Measurements from ENCODE around the gene CPB1.

The CPB1 gene

DNA sequence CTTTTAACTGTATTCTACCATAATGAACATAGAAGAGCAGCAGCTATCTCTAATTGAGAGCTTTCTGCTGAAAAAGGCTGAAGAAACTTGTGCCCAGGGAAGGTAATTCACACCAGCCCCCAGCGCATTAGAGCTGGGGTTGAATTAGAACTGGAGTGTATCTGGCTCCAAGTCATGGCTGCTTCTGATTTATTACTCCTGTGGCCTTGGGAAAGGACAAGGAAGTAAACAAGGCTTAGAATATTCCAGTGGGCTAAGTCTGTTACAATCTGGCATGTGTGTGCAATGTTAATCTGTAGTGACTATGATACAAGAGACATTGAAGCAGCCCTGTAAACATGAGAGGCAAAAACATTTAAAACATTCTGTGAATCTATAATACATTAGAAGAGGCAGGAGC, 55.6 kb downstream of the CPB1 start:
- no peak for DNase-seq (ENCODE audit: low spot score)

DNA sequence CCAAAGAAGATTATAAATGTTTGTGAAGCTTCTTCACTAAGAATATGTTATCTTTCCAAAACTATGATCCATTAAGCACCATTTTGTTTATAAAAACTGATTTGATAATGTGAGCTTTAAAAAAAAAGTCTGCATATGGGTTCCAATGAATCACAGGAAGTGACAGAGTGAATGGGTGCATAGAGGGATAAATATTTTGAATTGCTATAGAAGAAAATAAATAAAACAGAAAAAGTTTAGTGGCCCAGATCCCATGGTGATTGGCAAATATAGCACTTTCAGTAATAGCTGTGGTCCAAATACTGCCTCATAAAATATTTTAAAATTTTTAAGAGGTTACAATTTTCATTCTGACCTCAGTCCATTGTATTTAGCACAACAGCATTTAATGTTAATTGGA, 56.6 kb downstream of the CPB1 start:
- no peak for DNase-seq (ENCODE audit: low spot score)

DNA sequence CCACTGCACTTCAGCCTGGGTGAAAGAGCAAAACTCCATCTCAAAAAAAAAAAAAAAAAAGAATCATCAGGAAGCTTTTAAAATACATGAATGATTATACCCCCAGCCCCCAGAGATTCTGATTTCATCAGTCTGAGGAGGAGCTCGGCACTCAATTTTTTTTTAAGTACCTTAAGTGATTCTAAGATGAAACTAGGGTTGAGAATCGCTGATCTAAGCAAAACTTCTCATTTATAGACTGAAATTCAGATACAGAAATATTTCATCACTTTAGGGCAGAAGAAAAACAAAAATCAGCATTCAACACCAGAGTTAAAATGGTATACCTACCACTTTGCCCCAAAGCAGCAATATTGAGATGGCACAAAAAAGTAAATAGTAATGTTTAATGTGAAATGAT, 62.2 kb downstream of the CPB1 start:
- no peak for DNase-seq (ENCODE audit: low spot score)

DNA sequence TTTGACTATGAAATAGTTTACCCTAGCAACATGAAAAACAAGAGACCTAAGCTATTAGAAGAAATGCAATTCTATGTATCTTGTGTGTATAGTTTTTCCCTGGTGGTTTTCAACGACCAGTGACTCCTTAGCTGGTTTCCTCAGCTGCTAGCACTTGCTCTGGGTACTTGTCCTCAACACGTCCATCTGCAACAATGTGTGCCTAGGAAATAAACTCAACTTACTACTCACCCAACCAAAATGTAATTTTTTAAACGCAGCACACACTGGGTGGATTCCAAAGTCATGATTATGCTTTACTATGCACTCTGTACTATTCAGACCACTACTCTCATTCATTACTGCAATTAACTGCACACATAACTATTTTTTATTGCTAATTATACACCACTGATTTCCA, 68.5 kb downstream of the CPB1 start:
- DNase-seq (ENCODE audit: low spot score) = no peak

DNA sequence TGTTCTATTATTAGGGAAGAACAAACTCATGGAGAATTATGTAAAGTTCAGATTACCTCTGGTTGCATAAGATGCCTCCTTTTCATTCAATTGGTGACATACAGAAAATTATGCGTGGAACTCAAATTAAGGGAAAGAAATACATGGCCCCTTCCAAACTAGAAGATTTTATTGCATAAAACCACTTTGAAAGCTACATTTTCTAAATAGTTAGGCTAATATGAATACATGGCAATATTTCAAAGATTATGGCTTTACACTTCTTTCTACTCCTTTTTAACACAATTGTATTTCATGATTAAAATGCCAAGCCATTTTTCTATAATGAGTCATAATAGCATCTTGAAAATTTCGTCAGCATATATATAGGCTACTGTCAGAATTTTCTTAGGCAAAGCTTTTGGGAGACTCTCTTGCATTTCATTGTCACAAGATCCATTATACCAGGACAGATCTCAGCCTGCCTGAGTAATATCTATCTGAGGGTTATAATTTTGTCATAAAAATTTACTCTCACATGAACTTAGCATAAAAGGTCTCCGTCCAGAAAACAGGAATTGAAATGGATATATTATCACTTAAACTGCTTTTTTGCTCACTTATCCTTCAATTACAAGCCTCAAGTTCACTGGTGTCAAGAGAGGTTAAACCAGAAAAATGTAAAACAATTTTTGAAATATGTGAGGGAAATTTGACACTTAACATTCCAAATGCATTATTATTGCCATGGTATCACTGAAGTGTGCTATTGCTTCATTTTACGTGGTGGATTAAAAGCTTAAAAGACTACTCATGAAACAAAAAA, 74.6 kb downstream of the CPB1 start:
- no peak for DNase-seq (ENCODE audit: low spot score)

DNA sequence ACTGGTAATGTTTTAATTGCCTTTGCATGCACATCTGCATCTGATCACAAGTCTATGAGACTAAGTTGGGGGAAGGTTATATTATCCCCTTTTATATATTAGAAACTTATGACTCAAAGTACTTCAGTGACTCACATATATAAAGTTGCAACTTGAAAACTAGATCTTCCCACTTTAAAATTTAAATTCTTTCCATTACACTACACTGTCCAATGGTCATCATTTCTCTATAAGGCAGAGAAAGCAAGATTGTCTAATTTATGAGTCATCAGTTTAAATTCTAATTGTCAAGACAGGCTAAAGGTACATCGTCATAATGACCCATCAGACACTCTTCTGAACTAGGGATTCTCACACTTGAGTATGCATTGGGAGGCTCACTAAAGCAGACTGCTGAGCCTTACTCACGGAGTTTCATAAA, 75.4 kb downstream of the CPB1 start:
- DNase-seq (ENCODE audit: low spot score) = no peak

DNA sequence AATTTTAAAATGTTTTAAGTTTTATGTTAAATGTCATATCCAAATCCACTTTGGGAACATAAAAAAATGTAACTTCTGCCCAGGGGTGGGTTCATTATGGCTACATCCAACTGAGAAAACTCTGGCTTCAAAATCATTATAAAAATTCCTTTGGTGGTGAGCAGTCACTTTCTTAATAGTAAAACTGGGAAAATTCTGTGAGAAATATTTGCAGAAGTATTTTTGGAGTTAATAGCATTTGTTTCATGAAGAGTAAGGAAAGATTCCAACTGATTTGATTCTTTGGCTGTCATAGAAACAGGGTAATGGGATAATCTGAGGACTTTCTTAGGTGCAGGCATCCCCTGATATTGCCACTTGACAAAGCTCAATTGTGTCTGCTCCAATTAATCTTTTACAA, 76.3 kb downstream of the CPB1 start:
- no peak for DNase-seq (ENCODE audit: low spot score)

DNA sequence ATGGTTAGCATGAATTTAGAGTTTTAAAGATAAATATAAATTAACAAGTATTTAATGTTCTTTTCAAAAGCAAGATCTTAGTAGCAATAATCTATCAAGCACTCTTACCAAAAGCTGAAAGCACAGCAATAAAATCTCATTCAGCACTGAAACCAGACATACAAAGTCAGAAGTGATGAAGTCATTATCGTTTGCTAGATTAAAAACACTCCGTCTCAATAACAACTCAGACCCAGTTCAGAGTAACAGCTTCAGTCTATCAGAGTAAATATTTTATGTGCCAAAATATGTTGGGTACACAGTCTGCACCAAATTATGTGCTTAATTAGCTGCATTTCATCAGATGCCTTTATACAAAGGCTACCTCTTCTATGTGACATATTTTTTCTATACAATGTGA, 79.1 kb downstream of the CPB1 start:
- no peak for DNase-seq (ENCODE audit: low spot score)

Measured in ecto neural progenitor cell (in vitro differentiated cells).